AG04450 (cell line): ENCODE results near the gene MEGF9. TPM values are rescaled to one million over a fixed set of nuclear protein-coding genes. Genes with fewer than 3 reads are reported as not detected.
A peak's percentile ranks its signal among the peaks of the same experiment; 100 is the strongest.
"Not testable (repeated sequence)": the region's sequence is repeated elsewhere in the genome, so short reads cannot be mapped to it uniquely, and the experiment has no call there.

Experiments
- CTCF ChIA-PET: fragments of 300-600, 350-600 bp; formaldehyde crosslinking; extraction: SDS; loops from one replicate; lab custom pipeline; 2022; ENCODE audit warnings: antibody characterized with exemption, inconsistent platforms; lab: Charles Lee
- POLR2A ChIA-PET: fragments of 350-600 bp; formaldehyde crosslinking; extraction: SDS; loops from one replicate; lab custom pipeline; 2021; ENCODE audit warnings: antibody characterized with exemption, inconsistent platforms; lab: Yijun Ruan, JAX
- DNase-seq: peaks from one replicate; pipeline ENCODE4 v3.0.0-alpha.2; 2011; ENCODE audit warnings: low read depth, low spot score
- H3K27ac ChIP-seq: one replicate; pipeline ENCODE4 v1.5.1; 2012; ENCODE audit warnings: low read depth, low read length, control low read depth
- H3K27me3 ChIP-seq: one replicate; pipeline ENCODE4 v1.6.0; 2012; ENCODE audit warnings: low read length; ENCODE audit not compliant: control insufficient read depth, insufficient read depth
- H3K4me3 ChIP-seq: 2 replicates; pipeline ENCODE4 v1.5.1; 2011; ENCODE audit warnings: mild to moderate bottlenecking, low read depth, low read length, control low read depth
- H3K9me3 ChIP-seq: 2 replicates; pipeline ENCODE4 v1.5.1; 2012; ENCODE audit warnings: low read length; ENCODE audit not compliant: control insufficient read depth, insufficient read depth
- CTCF ChIP-seq: IDR thresholded peaks from 2 replicates; pipeline ENCODE4 v1.5.1; 2011; ENCODE audit warnings: low read depth, low read length, control low read depth, inconsistent platforms
- polyA plus RNA-seq: library from polyadenylated mRNA; depleted of rRNA; stranded (reverse); fragments of >200 nt; gene quantifications from 2 replicates; pipeline ENCODE4 v1.2.3, GENCODE V29; 2011

Gene MEGF9
- polyA plus RNA-seq, 1 experiment, result 12.9 TPM

GRCh38 chr9:120640380-120640779, 73.9 kb downstream of the MEGF9 start:
- ChIA-PET CTCF (interaction anchor here (1.7 kb wide), 1 partner anchor 20 kb away, joined by 5 read pairs; no protein-coding TSS in a partner anchor), POLR2A (no interaction called here)
- Histone ChIP-seq H3K4me3 (no peak overlapping the region), H3K27ac (no peak overlapping the region), H3K9me3 (no peaks in the 10 kb centered on the region; the same call in 1 of the 2 replicates), H3K27me3 (no peaks in the 10 kb centered on the region)
- no peak for DNase-seq
- no peak for TF ChIP-seq CTCF

- ChIA-PET POLR2A (no interaction called here), CTCF (no interaction called here)
- H3K27ac ChIP-seq, result no peak overlapping the region
- no peaks in the 10 kb centered on the region for H3K27me3 ChIP-seq
- no peak for DNase-seq
- H3K4me3 ChIP-seq, result no peak overlapping the region
- no peak for TF ChIP-seq CTCF
- H3K9me3 ChIP-seq, result peaks cover 2% of the 10 kb centered on the region; the same call in 1 of the 2 replicates
These were observed 76.4 kb downstream of the MEGF9 start for GRCh38 chr9:120637919-120638318.

- POLR2A ChIA-PET, result no interaction called here
- Histone ChIP-seq H3K9me3 (peaks cover 2% of the 10 kb centered on the region; the same call in 1 of the 2 replicates), H3K27ac (no peak overlapping the region), H3K27me3 (no peaks in the 10 kb centered on the region), H3K4me3 (no peak overlapping the region)
- CTCF ChIA-PET, result no interaction called here
- no peak for TF ChIP-seq CTCF
- DNase-seq, result no peak
These were observed 77.9 kb downstream of the MEGF9 start for GRCh38 chr9:120636194-120636957.

GRCh38 chr9:120635011-120635410, 79.3 kb downstream of the MEGF9 start:
- TF ChIP-seq CTCF, result no peak
- H3K27me3 ChIP-seq, result no peaks in the 10 kb centered on the region
- no peak overlapping the region for H3K27ac ChIP-seq
- H3K4me3 ChIP-seq, result no peak overlapping the region
- POLR2A ChIA-PET, result no interaction called here
- DNase-seq, result no peak
- CTCF ChIA-PET, result interaction anchor here (0.6 kb wide), 1 partner anchor 13 kb away, joined by 3 read pairs; no protein-coding TSS in a partner anchor
- H3K9me3 ChIP-seq, result peaks cover 2% of the 10 kb centered on the region; the same call in 1 of the 2 replicates

GRCh38 chr9:120630333-120630732, 83.9 kb downstream of the MEGF9 start:
- H3K27ac ChIP-seq, result no peak overlapping the region
- TF ChIP-seq CTCF, result no peak
- CTCF ChIA-PET, result interaction anchor here (1.2 kb wide), 1 partner anchor 10 kb away, joined by 3 read pairs; no protein-coding TSS in a partner anchor
- DNase-seq, result no peak
- no peak overlapping the region for H3K4me3 ChIP-seq
- peaks cover 2% of the 10 kb centered on the region; the same call in 1 of the 2 replicates for H3K9me3 ChIP-seq
- POLR2A ChIA-PET, result no interaction called here
- H3K27me3 ChIP-seq, result no peaks in the 10 kb centered on the region

GRCh38 chr9:120628925-120629497, 85.3 kb downstream of the MEGF9 start:
- H3K27ac ChIP-seq, result peak overlapping the region; percentile 13
- H3K9me3 ChIP-seq, H3K27me3 ChIP-seq, POLR2A ChIA-PET, H3K4me3 ChIP-seq, DNase-seq: not testable (repeated sequence)
- CTCF ChIA-PET, result interaction anchor here (0.6 to 2.2 kb wide), 2 partner anchors 9 to 142 kb away, joined by 3 to 15 read pairs; no protein-coding TSS in a partner anchor
